NCI-H524 (cell line): Measurements from ENCODE around the gene CACNA2D3.
"Not testable (repeated sequence)": the region's sequence is repeated elsewhere in the genome, so short reads cannot be mapped to it uniquely, and the experiment has no call there.

Experiments
- DNase-seq, 2 experiments: peaks; one replicate each; lab custom pipeline; 2025; lab: John Stamatoyannopoulos, UW

CACNA2D3 gene

DNA sequence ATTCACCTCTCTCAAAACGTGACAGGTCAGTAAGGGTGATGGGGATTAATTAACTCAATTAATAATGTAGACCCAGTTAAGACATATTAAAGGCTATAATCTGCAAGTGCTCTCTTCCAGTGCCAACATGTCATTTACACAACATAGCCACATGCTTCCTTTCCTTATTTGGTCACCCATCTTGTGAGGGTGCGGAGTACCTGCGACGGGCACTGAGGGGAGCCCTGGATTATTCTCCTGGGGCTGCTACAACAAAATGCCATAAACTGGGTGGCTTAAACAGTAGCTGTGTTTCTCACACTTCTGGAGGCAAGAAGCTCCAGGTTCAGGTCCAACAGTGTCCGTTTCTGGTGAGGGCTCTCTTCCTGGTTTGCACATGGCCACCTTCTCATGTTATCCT, 962.9 kb downstream of the CACNA2D3 start:
- peak in 1 of 2 experiments; percentile 15 for DNase-seq

DNA sequence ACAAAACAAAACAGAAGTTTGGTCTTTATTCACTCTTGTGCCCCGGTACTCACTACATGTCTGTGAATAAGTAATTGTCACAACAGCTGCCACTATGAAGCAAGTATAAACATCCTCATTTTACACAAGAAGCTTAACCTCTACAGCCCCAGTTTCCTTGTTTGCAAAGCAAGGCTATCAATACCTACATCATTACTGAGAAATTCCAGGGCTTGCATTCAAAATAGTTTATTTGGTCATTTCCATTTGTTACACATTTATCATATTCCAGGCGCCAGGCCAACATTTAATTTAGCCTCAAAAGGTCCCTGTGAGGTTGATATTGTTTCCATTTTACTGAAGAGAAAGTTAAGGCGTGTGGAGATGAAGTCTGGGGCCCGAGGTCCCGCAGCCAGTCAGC, 966.9 kb downstream of the CACNA2D3 start:
- DNase-seq, result no peak

DNA sequence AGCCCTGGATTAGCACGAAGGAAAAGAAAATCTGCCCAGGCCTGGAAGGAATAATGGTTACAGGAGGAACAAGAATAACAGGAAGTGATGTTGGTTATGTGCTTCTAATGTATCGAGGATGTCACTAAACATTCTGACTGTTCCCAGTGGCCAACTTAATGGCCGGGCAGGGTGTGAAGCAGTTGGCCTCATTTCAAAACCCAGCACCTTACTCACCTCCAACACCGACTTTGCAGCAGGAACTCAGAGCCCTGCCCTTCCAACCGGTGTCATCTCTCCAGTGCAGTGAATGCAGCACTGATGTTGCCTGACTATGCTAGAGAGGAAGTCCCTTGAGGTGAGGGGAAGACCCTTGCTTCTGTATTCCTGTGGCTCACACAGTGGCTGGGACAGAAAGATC, 967.9 kb downstream of the CACNA2D3 start:
- no peak for DNase-seq

DNA sequence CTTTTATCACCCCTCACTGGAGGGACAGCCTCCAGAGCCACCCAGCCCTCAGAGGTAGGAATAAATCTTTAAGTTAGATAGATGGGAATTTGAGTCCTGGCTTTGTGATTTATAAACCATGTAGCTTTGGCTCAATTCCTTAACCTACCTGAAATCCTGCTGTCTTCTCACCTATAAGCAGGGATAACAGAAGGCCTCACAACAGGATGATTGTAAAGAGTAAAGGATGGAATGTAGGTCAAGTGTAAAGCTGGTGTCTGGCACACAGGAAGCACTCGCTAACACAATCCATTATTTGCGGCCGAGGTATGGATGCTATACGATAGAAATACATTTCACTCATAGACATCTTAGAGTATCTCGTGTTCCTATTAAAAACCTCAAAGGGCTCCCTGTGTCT, 968.4 kb downstream of the CACNA2D3 start:
- no peak for DNase-seq

DNA sequence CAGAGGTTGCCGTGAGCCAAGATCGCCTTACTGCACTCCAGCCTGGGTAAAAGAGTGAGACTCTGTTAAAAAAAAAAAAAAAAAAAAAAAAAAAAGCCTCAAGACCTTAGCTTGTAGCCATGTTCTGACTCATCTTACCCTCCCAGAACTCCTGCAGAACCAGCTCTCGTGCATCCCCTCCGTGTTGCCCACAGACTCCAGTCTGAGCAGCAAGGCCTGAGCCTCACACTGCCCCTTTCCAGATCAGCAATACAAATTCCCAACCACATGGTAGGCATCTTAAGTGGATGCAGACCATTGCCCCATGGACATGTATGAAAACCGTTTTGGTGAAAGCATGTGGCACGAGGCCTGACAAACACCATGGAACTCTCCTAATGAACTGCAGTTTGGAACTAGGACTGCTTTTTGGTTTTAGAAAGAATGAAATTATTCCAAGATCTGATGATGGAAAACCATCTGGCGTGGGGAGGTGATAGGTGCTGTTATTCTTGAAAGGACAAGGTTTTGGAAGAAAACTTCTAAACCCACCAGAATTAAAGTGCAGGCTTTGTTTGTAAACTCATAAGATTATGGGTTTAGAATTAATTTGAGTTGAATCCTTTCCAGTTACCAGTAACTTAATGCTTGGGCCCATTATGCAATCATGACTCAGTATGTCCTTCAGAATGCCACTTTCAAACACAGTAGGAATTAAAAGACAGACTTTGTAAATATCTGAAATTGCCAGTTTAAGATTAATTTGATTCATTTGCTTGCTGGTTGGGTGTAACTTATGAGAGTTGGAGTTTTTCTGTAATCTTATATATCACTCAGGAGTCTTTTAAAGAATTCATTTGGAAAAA, 969.3 kb downstream of the CACNA2D3 start:
- DNase-seq, result no peak

DNA sequence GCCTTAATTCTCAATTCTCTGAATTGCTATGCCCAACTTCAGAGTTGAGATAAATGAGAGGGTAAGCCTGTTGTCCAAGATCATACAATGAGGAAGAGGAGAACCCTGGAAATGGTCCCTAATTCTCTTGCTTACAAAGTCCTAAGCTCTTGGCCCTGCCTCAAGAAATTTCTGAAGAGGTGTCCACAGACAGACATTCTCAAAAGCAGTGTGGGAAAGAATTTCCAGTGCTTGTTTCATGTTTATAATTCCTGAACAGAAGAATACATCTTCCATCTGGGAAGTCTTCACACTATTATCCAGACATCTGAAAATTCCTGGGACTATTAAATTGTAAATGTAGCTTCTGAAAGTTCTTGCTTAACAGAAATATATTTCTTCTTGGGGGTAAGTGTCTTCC, 972.3 kb downstream of the CACNA2D3 start:
- DNase-seq, result no peak

DNA sequence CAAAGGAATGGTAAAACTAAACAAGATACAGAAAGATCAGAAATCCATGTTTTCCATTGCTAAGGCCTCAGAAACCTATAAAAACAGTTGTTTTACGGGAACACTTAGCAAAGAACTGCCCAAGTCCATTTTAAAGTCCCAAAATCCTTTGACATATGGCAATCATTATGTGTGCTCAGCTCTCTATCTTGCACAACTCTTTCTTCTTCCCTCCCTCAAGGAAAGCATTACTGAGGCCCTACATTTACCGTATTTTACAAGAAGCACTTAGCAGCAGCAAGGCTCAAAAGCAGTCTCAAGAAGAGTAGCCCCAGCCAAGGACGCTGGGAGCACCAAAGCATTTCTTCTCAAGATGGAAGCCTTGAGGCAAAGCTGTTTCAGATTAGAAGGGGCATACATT, 975.1 kb downstream of the CACNA2D3 start:
- no peak for DNase-seq

DNA sequence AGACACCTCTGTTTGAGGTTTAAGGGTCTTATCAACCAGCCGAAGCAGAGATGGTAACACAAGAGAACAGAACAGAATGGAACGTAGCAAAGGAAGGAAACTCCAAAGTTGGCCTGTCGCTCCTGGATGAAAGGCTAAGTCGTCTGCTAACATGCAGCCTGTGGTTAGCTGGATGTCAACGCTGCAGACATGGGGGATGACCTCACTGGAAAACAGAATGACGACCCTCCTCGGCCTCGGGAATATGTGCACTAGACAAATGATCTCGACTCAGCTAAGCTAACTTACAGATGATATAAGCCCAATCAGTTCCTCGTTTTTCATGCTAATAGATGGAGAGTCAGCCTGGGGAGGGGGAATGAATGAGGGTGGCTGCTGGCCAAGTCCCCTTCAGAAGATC, 983.3 kb downstream of the CACNA2D3 start:
- no peak for DNase-seq

DNA sequence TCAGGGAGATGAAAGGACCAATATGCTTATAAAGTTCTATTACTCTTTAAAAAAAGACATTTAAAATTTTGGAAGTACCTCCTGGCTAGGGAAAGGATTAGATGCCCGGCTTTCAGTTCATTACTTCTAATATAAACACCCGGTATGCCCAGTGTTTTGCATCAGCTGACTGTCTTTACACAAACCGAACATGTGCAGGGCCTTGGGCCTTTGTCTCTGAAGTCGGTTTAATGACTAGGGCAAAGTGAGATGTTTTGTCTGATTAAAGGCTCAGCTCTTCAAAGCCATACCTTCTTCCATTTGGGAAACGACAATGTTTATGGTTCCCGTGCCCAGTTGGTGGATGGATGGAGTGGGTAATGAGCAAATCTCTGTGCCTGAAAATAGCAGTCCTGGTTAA, 984.8 kb downstream of the CACNA2D3 start:
- DNase-seq, result no peak

DNA sequence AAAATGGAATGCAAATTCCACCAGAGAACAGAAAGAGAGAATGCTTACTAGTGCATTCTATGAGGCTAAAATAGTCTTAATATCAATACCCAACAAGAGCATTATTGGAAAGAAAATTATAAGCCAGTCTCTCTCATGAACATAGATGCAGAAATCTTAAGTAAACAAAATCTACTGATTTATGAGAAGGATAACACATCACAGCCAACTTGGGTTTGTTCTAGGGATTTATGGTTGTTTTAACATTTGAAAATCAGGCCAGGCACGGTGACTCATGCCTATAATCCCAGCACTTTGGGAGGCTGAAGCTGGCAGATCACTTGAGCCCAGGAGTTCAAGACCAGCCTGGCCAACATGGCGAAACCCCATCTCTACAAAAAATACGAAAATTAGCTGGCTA, 989.6 kb downstream of the CACNA2D3 start:
- DNase-seq, result not testable (repeated sequence)

DNA sequence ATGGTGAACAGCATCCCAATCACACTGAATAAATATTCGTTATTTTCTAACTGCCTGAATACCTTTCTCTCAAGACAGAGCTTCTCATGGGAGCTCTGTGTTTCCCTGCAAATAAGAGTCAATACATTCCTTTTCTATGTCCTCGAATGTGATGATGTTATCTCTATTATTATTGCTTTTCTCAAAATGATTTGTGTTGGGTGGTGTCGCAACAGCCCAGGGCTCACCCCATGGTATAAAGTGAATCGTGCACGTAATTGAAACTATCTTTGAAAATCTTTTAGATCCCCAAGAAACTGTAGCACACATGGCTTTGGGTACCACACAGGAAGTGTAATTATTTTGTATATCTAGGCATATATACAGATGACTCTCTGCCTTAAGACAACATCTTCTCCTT, 996.1 kb downstream of the CACNA2D3 start:
- no peak for DNase-seq

DNA sequence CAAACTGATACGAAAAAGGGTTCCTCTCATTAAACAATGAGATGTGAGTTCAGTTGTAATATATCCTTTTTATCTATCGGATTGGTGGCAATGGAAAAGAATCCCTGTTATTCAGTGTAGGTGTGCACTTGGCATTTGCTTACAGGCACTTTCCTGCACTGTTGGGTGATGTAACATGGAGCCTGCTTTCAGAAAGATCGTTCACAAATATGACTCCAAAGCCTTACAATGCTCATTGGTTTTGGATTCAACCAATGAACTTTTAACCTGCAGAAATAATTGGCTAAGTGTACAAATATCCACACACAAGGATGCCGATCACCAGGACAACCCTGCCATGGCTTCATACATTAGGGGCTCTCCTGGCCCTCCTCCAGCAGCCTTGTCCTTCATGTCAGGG, 996.9 kb downstream of the CACNA2D3 start:
- no peak for DNase-seq

DNA sequence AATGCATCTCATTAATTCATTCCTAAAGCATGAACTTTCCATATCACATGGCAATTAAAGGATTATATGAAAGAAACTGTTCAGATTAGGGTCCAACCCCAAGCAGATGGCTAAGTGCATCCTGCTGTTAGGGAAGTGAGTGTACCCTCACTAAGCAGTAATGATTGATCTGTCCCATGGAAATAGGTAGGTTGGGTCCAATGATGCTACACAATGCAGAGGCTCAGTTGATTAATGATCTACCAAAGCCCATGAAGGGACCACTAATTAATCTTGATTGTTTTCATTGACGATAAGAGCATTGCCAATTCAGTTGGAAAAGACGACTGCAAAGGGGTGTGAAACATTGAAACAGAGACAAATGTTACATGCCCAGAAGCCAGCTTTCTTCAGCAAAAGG, 1000.0 kb downstream of the CACNA2D3 start:
- peak; percentile 72 to 85 for DNase-seq
